ENCODE results near the gene TBCK. TPM values are rescaled to one million over a fixed set of nuclear protein-coding genes. Genes with fewer than 3 reads are reported as not detected.

Gene TBCK
- total RNA-seq, result 65.1 and 68.8 TPM in 2 replicates

DNA sequence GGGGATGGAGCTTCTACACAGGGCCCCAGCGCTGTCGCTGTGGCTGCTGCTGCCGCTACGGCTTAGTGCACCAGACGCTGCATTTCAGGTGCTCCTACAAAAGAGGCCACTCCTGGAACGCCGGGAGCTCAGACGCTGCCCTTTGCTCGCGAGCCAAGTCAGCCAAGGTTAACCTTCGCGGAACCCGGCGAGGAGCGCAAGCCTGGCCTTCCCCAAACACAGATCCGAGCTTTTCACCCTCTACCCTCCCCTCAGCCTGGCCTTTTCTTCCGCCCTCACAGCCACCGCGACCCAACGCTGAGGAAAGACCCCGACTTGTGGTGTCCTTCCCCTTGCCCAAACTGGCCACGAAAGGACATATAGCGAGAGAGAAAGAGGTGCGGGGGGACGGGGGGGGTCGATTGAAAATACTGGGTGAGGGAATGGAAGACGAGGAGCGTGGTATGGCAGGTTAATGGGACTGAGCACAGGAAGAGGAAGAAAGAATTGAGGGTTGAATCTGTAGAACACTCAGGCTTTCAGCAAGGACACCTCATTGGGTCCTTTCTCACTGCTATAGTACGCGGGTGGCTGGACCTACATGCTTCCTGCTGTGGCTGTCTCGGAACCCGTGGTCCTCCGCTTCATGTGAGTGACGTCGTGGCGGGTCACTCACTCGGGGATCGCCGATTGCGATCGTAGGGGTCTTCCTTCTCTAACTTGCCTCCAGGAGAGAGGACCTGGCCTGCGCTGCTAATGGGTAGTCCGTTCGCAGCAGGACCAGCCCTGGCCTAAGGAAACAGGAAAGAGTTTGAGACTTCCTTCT, at the start of gene TBCK, which contains the start of gene AIMP1:
TBCK (minus strand) TSS at position 242 of the 805 bp plus-strand sequence. CDS start 7,249 bp downstream, outside the sequence.
AIMP1 (plus strand) TSS at position 583 of the 805 bp plus-strand sequence. CDS start 8,460 bp downstream, outside the sequence.
- DNase-seq (ENCODE audit: insufficient read length, low spot score, missing footprints), result peak; percentile 96
- peaks cover 49% of the 10 kb centered on the region for H3K4me1 ChIP-seq (ENCODE audit: insufficient read depth, low read length)
- H3K36me3 ChIP-seq (ENCODE audit: insufficient read depth, low read length), result peaks cover 3% of the 10 kb centered on the region
- peak within 1 kb of the TSS; percentile 92 for H2AFZ ChIP-seq (ENCODE audit: low read length)
- TF ChIP-seq, protein P1, sequence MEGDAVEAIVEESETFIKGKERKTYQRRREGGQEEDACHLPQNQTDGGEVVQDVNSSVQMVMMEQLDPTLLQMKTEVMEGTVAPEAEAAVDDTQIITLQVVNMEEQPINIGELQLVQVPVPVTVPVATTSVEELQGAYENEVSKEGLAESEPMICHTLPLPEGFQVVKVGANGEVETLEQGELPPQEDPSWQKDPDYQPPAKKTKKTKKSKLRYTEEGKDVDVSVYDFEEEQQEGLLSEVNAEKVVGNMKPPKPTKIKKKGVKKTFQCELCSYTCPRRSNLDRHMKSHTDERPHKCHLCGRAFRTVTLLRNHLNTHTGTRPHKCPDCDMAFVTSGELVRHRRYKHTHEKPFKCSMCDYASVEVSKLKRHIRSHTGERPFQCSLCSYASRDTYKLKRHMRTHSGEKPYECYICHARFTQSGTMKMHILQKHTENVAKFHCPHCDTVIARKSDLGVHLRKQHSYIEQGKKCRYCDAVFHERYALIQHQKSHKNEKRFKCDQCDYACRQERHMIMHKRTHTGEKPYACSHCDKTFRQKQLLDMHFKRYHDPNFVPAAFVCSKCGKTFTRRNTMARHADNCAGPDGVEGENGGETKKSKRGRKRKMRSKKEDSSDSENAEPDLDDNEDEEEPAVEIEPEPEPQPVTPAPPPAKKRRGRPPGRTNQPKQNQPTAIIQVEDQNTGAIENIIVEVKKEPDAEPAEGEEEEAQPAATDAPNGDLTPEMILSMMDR (IDR thresholded peaks at IDR 0.05; ENCODE audit: extremely low read depth, low read depth, low read length), result no peak
- H3K79me2 ChIP-seq (ENCODE audit: insufficient read depth, low read length), result peaks cover 83% of the 10 kb centered on the region
- no peaks in the 10 kb centered on the region for H3K27me3 ChIP-seq (ENCODE audit: insufficient read depth, low read length)
- H3K4me2 ChIP-seq (ENCODE audit: insufficient read depth, low read length), result peak within 1 kb of the TSS; percentile 95
- peak within 1 kb of the TSS; percentile 98 for H3K27ac ChIP-seq (ENCODE audit: low read depth, low read length)
- no peaks in the 10 kb centered on the region for H4K20me1 ChIP-seq (ENCODE audit: insufficient read depth, low read length)
- H3K9me3 ChIP-seq (ENCODE audit: low read depth, low read length), result no peaks in the 10 kb centered on the region
- peak within 1 kb of the TSS; percentile 88 for H3K4me3 ChIP-seq (ENCODE audit: insufficient read depth, low read length)

DNA sequence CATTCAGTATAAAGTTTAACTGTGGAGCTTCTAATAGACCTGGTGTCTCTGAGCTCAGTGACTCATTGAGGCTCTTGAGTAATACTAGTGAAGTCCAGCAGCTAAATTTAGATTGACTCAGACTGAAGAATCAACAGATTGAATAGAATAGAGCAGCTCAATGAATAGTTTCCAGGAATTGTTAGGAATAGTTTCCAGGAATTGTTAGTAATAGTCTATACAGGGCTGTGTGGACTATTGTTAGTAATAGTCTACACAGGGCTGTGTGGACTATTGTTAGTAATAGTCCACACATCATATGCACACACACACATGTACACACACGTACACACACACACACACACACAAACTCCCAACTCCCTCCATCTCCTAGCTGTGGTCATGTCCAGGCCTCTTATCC, 49.6 kb upstream of the TBCK start:
- H4K20me1 ChIP-seq (ENCODE audit: insufficient read depth, low read length), result no peaks in the 10 kb centered on the region
- H2AFZ ChIP-seq (ENCODE audit: low read length), result no peak overlapping the region
- no peaks in the 10 kb centered on the region for H3K27me3 ChIP-seq (ENCODE audit: insufficient read depth, low read length)
- peak overlapping the region; percentile 80 for H3K27ac ChIP-seq (ENCODE audit: low read depth, low read length)
- TF ChIP-seq, protein P1 (IDR thresholded peaks at IDR 0.05; ENCODE audit: extremely low read depth, low read depth, low read length), result no peak
- H3K4me2 ChIP-seq (ENCODE audit: insufficient read depth, low read length), result peak overlapping the region; percentile 50
- H3K4me1 ChIP-seq (ENCODE audit: insufficient read depth, low read length), result peaks cover 30% of the 10 kb centered on the region
- no peak overlapping the region for H3K4me3 ChIP-seq (ENCODE audit: insufficient read depth, low read length)
- H3K79me2 ChIP-seq (ENCODE audit: insufficient read depth, low read length), result no peaks in the 10 kb centered on the region
- H3K9me3 ChIP-seq (ENCODE audit: low read depth, low read length), result no peaks in the 10 kb centered on the region
- no peaks in the 10 kb centered on the region for H3K36me3 ChIP-seq (ENCODE audit: insufficient read depth, low read length)
- no peak for DNase-seq (ENCODE audit: insufficient read length, low spot score, missing footprints)

DNA sequence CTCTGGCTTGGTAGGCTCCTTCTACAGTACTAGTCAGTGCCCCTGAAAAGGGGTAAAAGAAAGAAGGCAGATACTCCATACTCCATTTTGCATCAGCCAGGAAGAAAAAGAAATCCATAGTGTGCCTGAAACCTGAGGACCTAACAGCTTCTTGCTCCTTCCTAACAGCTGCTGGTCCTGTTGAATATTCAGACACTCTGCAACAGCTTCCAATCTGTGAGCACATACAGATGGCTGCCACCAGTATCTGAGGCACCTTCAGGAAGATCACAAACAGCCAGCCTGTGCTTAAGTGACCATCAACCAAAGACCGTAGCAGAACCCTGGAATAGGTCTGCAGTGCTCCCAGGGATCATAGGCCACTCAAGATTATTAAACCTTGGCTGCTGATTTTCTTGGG, 48.3 kb upstream of the TBCK start:
- no peak for DNase-seq (ENCODE audit: insufficient read length, low spot score, missing footprints)
- H3K9me3 ChIP-seq (ENCODE audit: low read depth, low read length), result no peaks in the 10 kb centered on the region
- peaks cover 25% of the 10 kb centered on the region for H3K4me1 ChIP-seq (ENCODE audit: insufficient read depth, low read length)
- TF ChIP-seq, protein P1 (IDR thresholded peaks at IDR 0.05; ENCODE audit: extremely low read depth, low read depth, low read length), result no peak
- H3K4me3 ChIP-seq (ENCODE audit: insufficient read depth, low read length), result no peak overlapping the region
- no peaks in the 10 kb centered on the region for H3K36me3 ChIP-seq (ENCODE audit: insufficient read depth, low read length)
- H3K27ac ChIP-seq (ENCODE audit: low read depth, low read length), result no peak overlapping the region
- H3K79me2 ChIP-seq (ENCODE audit: insufficient read depth, low read length), result no peaks in the 10 kb centered on the region
- H3K4me2 ChIP-seq (ENCODE audit: insufficient read depth, low read length), result no peak overlapping the region
- H3K27me3 ChIP-seq (ENCODE audit: insufficient read depth, low read length), result no peaks in the 10 kb centered on the region
- peak overlapping the region; percentile 28 for H2AFZ ChIP-seq (ENCODE audit: low read length)
- H4K20me1 ChIP-seq (ENCODE audit: insufficient read depth, low read length), result no peaks in the 10 kb centered on the region

DNA sequence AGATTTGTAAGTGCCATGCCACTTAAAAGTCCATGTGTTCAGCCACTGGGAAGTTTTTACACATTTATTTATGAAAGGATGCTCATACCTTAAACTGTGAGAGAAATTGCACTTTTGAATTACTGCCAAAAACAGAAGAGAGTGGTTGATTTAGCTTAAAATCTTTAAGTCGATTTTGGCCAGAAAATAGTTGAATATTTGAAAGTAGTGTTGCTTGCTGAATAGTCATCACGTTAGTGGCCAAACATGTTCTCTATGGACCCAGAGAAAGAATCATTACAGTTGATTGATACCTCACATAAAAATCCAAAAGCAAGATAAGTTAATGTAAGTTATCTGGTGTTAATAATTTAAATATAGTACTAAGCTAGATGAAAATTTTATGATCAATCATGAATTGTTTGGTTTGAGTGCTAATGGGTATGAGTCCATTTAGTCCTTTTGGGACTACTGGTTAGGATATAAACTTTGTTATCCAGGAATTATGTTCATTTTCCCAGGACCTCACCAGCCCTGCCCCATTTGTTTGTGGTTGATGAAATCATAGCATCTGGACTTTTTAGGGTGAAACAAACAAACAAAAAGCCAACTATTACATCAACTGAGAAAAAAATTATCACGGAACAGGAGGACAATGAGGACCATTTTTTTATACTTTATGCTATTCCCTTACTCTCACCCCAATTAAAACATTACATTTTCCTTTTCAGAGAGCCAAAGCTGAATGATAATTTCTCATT, 46.2 kb upstream of the TBCK start:
- no peaks in the 10 kb centered on the region for H3K9me3 ChIP-seq (ENCODE audit: low read depth, low read length)
- H3K4me1 ChIP-seq (ENCODE audit: insufficient read depth, low read length), result peaks cover 26% of the 10 kb centered on the region
- H3K27ac ChIP-seq (ENCODE audit: low read depth, low read length), result no peak overlapping the region
- no peak overlapping the region for H3K4me3 ChIP-seq (ENCODE audit: insufficient read depth, low read length)
- no peak overlapping the region for H2AFZ ChIP-seq (ENCODE audit: low read length)
- H3K79me2 ChIP-seq (ENCODE audit: insufficient read depth, low read length), result no peaks in the 10 kb centered on the region
- no peaks in the 10 kb centered on the region for H4K20me1 ChIP-seq (ENCODE audit: insufficient read depth, low read length)
- TF ChIP-seq, protein P1 (IDR thresholded peaks at IDR 0.05; ENCODE audit: extremely low read depth, low read depth, low read length), result no peak
- no peaks in the 10 kb centered on the region for H3K27me3 ChIP-seq (ENCODE audit: insufficient read depth, low read length)
- no peak overlapping the region for H3K4me2 ChIP-seq (ENCODE audit: insufficient read depth, low read length)
- no peak for DNase-seq (ENCODE audit: insufficient read length, low spot score, missing footprints)
- H3K36me3 ChIP-seq (ENCODE audit: insufficient read depth, low read length), result no peaks in the 10 kb centered on the region

Measured in osteoblast (primary cell).